Loucy (cell line): ENCODE measurements around the gene TUBA1C.

Experiments used
- H2AFZ ChIP-seq: fragments of 200-600 bp; sonication (generic); 2 replicates; pipeline ENCODE4 v1.6.0; 2016; ENCODE audit warnings: antibody characterized with exemption, mild to moderate bottlenecking, low read length, moderate library complexity
- H3F3A ChIP-seq: fragments of 200-600 bp; 2 replicates; pipeline ENCODE4 v1.6.0; 2016; ENCODE audit warnings: antibody characterized with exemption, low read depth, mild to moderate bottlenecking
- H3K27me3 ChIP-seq: fragments of 200-600 bp; sonication (generic); 2 replicates; pipeline ENCODE4 v1.6.1; 2014; ENCODE audit warnings: low read length, mild to moderate bottlenecking; ENCODE audit not compliant: insufficient read depth, poor library complexity, severe bottlenecking
- H3K36me3 ChIP-seq: fragments of 200-600 bp; sonication (generic); 2 replicates; pipeline ENCODE4 v1.6.1; 2016; ENCODE audit warnings: low read length; ENCODE audit not compliant: insufficient read depth
- H3K4me1 ChIP-seq: fragments of 200-600 bp; sonication (generic); 2 replicates; pipeline ENCODE4 v1.5.1; 2014; ENCODE audit warnings: low read length, mild to moderate bottlenecking; ENCODE audit not compliant: insufficient read depth, poor library complexity, severe bottlenecking
- H3K4me2 ChIP-seq: fragments of 200-600 bp; sonication (generic); 2 replicates; pipeline ENCODE4 v1.6.0; 2014; ENCODE audit warnings: antibody characterized with exemption, low read length, low read depth, mild to moderate bottlenecking; ENCODE audit not compliant: poor library complexity, severe bottlenecking
- H3K4me3 ChIP-seq: fragments of 200-600 bp; sonication (generic); 2 replicates; pipeline ENCODE4 v1.5.1; 2014; ENCODE audit warnings: low read length, mild to moderate bottlenecking, mixed read lengths; ENCODE audit not compliant: poor library complexity, severe bottlenecking
- H3K79me2 ChIP-seq: fragments of 200-600 bp; sonication (generic); 2 replicates; pipeline ENCODE4 v1.6.1; 2014; ENCODE audit warnings: low read length; ENCODE audit not compliant: insufficient read depth
- H3K9ac ChIP-seq: fragments of 200-600 bp; sonication (generic); 2 replicates; pipeline ENCODE4 v1.6.0; 2014; ENCODE audit warnings: mild to moderate bottlenecking, low read depth, low read length, moderate library complexity; ENCODE audit not compliant: poor library complexity, severe bottlenecking
- H3K9me2 ChIP-seq: fragments of 200-600 bp; sonication (generic); replicated peaks from 2 replicates; pipeline ENCODE4 v1.6.1; 2016; ENCODE audit warnings: low read depth, low read length, mixed read lengths
- H3K9me3 ChIP-seq: fragments of 200-600 bp; sonication (generic); 2 replicates; pipeline ENCODE4 v1.6.1; 2014; ENCODE audit warnings: mild to moderate bottlenecking, antibody characterized with exemption, low read length, low read depth; ENCODE audit not compliant: insufficient read depth
- H4K20me1 ChIP-seq: fragments of 200-600 bp; sonication (generic); 2 replicates; pipeline ENCODE4 v1.6.0; 2014; ENCODE audit warnings: antibody characterized with exemption, low read length, mild to moderate bottlenecking; ENCODE audit not compliant: insufficient read depth, poor library complexity, severe bottlenecking
- EZH2phosphoT487 ChIP-seq: fragments of 200-600 bp; IDR thresholded peaks from 2 replicates; pipeline ENCODE4 v1.6.1; 2018; ENCODE audit warnings: antibody characterized with exemption, mild to moderate bottlenecking, moderate library complexity, borderline replicate concordance
- TF ChIP-seq, protein P1 (sequence below): fragments of 200-600 bp; sonication (generic); conservative IDR thresholded peaks from 2 replicates; pipeline ENCODE4 v1.5.1; 2014; ENCODE audit warnings: mild to moderate bottlenecking, antibody characterized with exemption, low read length

TUBA1C gene

DNA sequence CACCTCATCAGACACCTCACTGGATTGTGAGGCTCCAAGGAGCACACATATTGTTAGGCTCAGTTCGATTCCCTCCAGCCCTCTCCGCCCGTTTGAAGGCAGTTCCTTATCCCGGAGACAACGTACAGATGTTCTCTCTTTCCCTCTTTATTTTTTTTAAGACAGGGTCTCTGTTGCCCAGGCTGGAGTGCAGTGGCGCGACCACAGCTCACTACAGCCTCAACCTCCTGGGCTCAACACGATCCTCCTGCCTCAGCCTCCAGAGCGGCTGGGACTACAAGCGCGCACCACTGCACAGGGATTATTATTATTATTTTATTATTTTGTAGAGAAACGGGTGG lies 57.5 kb downstream of the TUBA1C start:
- Histone ChIP-seq H3K4me3 (peak overlapping the region; percentile 90), H3K36me3 (peaks cover 16% of the 10 kb centered on the region; the same call in 1 of the 2 replicates), H3K4me2 (peak overlapping the region; percentile 87), H3K27me3 (no peaks in the 10 kb centered on the region), H3K9me3 (no peaks in the 10 kb centered on the region), H3F3A (no peaks in the 10 kb centered on the region), H3K9ac (peak overlapping the region; percentile 91), H3K4me1 (peaks cover 23% of the 10 kb centered on the region), H3K79me2 (peaks cover 46% of the 10 kb centered on the region), H4K20me1 (peaks cover 5% of the 10 kb centered on the region), H2AFZ (peak overlapping the region; percentile 76), H3K9me2 (no peaks in the 10 kb centered on the region)
- TF ChIP-seq EZH2phosphoT487, result no peak
- TF ChIP-seq, protein P1, sequence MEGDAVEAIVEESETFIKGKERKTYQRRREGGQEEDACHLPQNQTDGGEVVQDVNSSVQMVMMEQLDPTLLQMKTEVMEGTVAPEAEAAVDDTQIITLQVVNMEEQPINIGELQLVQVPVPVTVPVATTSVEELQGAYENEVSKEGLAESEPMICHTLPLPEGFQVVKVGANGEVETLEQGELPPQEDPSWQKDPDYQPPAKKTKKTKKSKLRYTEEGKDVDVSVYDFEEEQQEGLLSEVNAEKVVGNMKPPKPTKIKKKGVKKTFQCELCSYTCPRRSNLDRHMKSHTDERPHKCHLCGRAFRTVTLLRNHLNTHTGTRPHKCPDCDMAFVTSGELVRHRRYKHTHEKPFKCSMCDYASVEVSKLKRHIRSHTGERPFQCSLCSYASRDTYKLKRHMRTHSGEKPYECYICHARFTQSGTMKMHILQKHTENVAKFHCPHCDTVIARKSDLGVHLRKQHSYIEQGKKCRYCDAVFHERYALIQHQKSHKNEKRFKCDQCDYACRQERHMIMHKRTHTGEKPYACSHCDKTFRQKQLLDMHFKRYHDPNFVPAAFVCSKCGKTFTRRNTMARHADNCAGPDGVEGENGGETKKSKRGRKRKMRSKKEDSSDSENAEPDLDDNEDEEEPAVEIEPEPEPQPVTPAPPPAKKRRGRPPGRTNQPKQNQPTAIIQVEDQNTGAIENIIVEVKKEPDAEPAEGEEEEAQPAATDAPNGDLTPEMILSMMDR, result no peak

DNA sequence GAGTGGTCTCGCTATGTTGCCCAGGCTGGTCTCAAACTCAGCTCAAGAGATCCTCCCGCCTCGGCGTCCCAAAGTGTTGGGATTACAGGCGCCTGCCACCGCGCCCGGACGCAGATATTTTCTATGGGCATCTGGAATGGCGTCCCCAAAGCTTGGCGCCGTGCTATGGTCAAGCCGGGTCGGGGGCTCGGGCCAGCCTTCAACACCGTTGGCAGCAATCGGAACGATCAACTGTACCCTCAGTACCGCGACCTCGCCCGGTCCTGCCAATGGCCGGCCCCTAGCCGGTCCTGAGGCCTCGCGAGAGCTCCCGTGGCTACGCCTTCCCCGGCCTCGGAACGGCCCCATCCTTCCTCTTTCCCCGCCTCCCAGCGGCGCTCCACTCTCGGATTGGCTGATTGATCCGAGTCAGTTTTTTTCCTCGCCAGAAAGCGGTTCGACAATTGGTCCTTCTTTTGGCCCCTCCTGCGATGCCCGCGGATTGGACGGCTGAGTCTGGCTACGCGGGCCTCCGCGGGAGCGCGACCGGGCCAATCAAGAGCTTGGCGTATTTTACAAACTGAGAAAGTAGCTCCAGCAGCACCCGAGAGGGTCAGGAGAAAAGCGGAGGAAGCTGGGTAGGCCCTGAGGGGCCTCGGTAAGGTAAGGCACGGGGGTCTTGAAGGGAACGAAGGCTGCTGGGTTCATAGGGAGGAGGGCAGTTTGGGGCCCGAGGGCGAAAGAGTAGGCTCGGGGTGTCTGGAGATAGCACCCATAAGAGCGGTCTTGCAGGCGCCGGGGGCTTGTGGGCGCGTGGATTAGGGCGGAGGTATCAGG lies 58.0 kb downstream of the TUBA1C start, which contains the start of gene TROAP:
TROAP (plus strand) TSS at position 548 of the 816 bp plus-strand sequence. CDS start 354 bp downstream, outside the sequence.
- Histone ChIP-seq H2AFZ (peak within 1 kb of the TSS; percentile 76), H3K36me3 (peaks cover 17% of the 10 kb centered on the region; the same call in 1 of the 2 replicates), H3K27me3 (no peaks in the 10 kb centered on the region), H3F3A (no peaks in the 10 kb centered on the region), H3K9me3 (no peaks in the 10 kb centered on the region), H3K9ac (peak within 1 kb of the TSS; percentile 93), H3K4me3 (peak within 1 kb of the TSS; percentile 90), H3K79me2 (peaks cover 48% of the 10 kb centered on the region), H3K9me2 (no peaks in the 10 kb centered on the region), H3K4me1 (peaks cover 23% of the 10 kb centered on the region), H4K20me1 (peaks cover 5% of the 10 kb centered on the region), H3K4me2 (peak within 1 kb of the TSS; percentile 87)
- TF ChIP-seq, protein P1, result no peak
- TF ChIP-seq EZH2phosphoT487, result no peak

DNA sequence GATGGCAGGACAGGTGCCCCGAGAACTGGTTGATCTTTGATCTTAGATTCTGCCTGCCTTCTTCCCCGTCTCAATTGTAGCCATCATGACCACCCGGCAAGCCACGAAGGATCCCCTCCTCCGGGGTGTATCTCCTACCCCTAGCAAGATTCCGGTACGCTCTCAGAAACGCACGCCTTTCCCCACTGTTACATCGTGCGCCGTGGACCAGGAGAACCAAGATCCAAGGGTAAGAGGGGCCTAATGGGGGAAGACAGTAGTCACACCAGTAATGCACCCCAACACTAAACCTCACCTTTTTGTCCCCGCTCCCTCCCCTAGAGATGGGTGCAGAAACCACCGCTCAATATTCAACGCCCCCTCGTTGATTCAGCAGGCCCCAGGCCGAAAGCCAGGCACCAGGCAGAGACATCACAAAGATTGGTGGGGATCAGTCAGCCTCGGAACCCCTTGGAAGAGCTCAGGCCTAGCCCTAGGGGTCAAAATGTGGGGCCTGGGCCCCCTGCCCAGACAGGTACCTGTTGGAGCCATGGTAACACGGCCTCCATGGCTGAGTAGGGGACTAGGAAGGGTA lies 58.7 kb downstream of the TUBA1C start:
- Histone ChIP-seq H3K9me3 (no peaks in the 10 kb centered on the region), H3F3A (no peaks in the 10 kb centered on the region), H2AFZ (peak overlapping the region; percentile 76), H3K4me3 (peak overlapping the region; percentile 90), H3K4me2 (peak overlapping the region; percentile 83), H3K27me3 (no peaks in the 10 kb centered on the region), H3K36me3 (peaks cover 17% of the 10 kb centered on the region; the same call in 1 of the 2 replicates), H3K79me2 (peaks cover 48% of the 10 kb centered on the region), H4K20me1 (peaks cover 5% of the 10 kb centered on the region), H3K9ac (peak overlapping the region; percentile 93), H3K9me2 (no peaks in the 10 kb centered on the region), H3K4me1 (peaks cover 23% of the 10 kb centered on the region)
- no peak for TF ChIP-seq EZH2phosphoT487
- TF ChIP-seq, protein P1, result no peak
